Fibroblast of villous mesenchyme (primary cell): Measurements from ENCODE around the gene ZDHHC24. TPM values are rescaled to one million over a fixed set of nuclear protein-coding genes. Genes with fewer than 3 reads are reported as not detected.

Source experiments
- DNase-seq: peaks from one replicate; pipeline ENCODE4 v3.0.0-alpha.2; 2010; ENCODE audit warnings: low read depth
- H3K4me3 ChIP-seq: 2 replicates; pipeline ENCODE4 v1.5.1; 2011; ENCODE audit warnings: low read depth, mild to moderate bottlenecking, low read length
- CTCF ChIP-seq: IDR thresholded peaks from 2 replicates; pipeline ENCODE4 v1.5.1; 2012; ENCODE audit warnings: low read depth, mild to moderate bottlenecking, low read length; ENCODE audit not compliant: insufficient read depth
- total RNA-seq: library from RNA; depleted of rRNA; stranded (reverse); fragments of >200 nt; gene quantifications from 2 replicates; pipeline ENCODE4 v1.2.3, GENCODE V29; 2012

Gene ZDHHC24
- total RNA-seq, 1 donor = 9.5 TPM

- no peak for TF ChIP-seq CTCF
- no peak overlapping the region for H3K4me3 ChIP-seq
- no peak for DNase-seq
Observed at GRCh38 chr11:66561178-66561974, 15.5 kb upstream of the ZDHHC24 start.

GRCh38 chr11:66559866-66560676 lies 14.2 kb upstream of the ZDHHC24 start:
- no peak for TF ChIP-seq CTCF
- no peak for DNase-seq

GRCh38 chr11:66559142-66559865 lies 13.5 kb upstream of the ZDHHC24 start:
- no peak for TF ChIP-seq CTCF
- no peak overlapping the region for H3K4me3 ChIP-seq
- no peak for DNase-seq

More at GRCh38 chr11:66559866-66560676, 14.2 kb upstream of the ZDHHC24 start:
- no peak overlapping the region for H3K4me3 ChIP-seq

- DNase-seq = no peak
- H3K4me3 ChIP-seq = no peak overlapping the region
- TF ChIP-seq CTCF = no peak
Observed at GRCh38 chr11:66557733-66558326, 12.0 kb upstream of the ZDHHC24 start.

GRCh38 chr11:66556086-66556485 lies 10.2 kb upstream of the ZDHHC24 start:
- no peak for DNase-seq
- no peak for TF ChIP-seq CTCF

GRCh38 chr11:66555416-66555815 lies 9.6 kb upstream of the ZDHHC24 start:
- no peak overlapping the region for H3K4me3 ChIP-seq
- no peak for DNase-seq
- TF ChIP-seq CTCF = no peak

More at GRCh38 chr11:66556086-66556485, 10.2 kb upstream of the ZDHHC24 start:
- H3K4me3 ChIP-seq = no peak overlapping the region
